ENCODE data around the gene YPEL3.

Gene YPEL3

GRCh38 chr16:30096105-30096861, at the start of gene YPEL3:
YPEL3 (minus strand) TSS chr16:30096213; CDS start chr16:30095482, 731 bp downstream.
- H3K27me3 ChIP-seq (replicated peaks; ENCODE audit: control insufficient read depth, insufficient read depth, low read length): no peaks in the 10 kb centered on the region
- TF ChIP-seq CTCF (IDR thresholded peaks at IDR 0.05; ENCODE audit: insufficient read depth, low read length, poor library complexity, severe bottlenecking): no peak
- peak; percentile 96 for DNase-seq (ENCODE audit: extremely low read depth, insufficient read length)
- H3K36me3 ChIP-seq (ENCODE audit: control insufficient read depth, insufficient read depth, low read length): peaks cover 1% of the 10 kb centered on the region; the same call in 1 of the 2 replicates
- H3K4me3 ChIP-seq (replicated peaks; ENCODE audit: low read depth, low read length): peak within 1 kb of the TSS; percentile 74

GRCh38 chr16:30145657-30146056, 49.6 kb upstream of the YPEL3 start:
- no peaks in the 10 kb centered on the region for H3K36me3 ChIP-seq (ENCODE audit: control insufficient read depth, insufficient read depth, low read length)
- H3K4me3 ChIP-seq (replicated peaks; ENCODE audit: low read depth, low read length): no peak overlapping the region
- no peak for DNase-seq (ENCODE audit: extremely low read depth, insufficient read length)
- TF ChIP-seq CTCF (IDR thresholded peaks at IDR 0.05; ENCODE audit: insufficient read depth, low read length, poor library complexity, severe bottlenecking): no peak
- no peaks in the 10 kb centered on the region for H3K27me3 ChIP-seq (replicated peaks; ENCODE audit: control insufficient read depth, insufficient read depth, low read length)

- no peak for TF ChIP-seq CTCF (IDR thresholded peaks at IDR 0.05; ENCODE audit: insufficient read depth, low read length, poor library complexity, severe bottlenecking)
- Histone ChIP-seq H3K36me3 (ENCODE audit: control insufficient read depth, insufficient read depth, low read length) (no peaks in the 10 kb centered on the region), H3K27me3 (replicated peaks; ENCODE audit: control insufficient read depth, insufficient read depth, low read length) (no peaks in the 10 kb centered on the region), H3K4me3 (replicated peaks; ENCODE audit: low read depth, low read length) (no peak overlapping the region)
- no peak for DNase-seq (ENCODE audit: extremely low read depth, insufficient read length)
These were observed 48.9 kb upstream of the YPEL3 start for GRCh38 chr16:30144917-30145316.

- no peak for DNase-seq (ENCODE audit: extremely low read depth, insufficient read length)
- H3K4me3 ChIP-seq (replicated peaks; ENCODE audit: low read depth, low read length): no peak overlapping the region
- H3K27me3 ChIP-seq (replicated peaks; ENCODE audit: control insufficient read depth, insufficient read depth, low read length): no peaks in the 10 kb centered on the region
- TF ChIP-seq CTCF (IDR thresholded peaks at IDR 0.05; ENCODE audit: insufficient read depth, low read length, poor library complexity, severe bottlenecking): no peak
- no peaks in the 10 kb centered on the region for H3K36me3 ChIP-seq (ENCODE audit: control insufficient read depth, insufficient read depth, low read length)
These were observed 48.0 kb upstream of the YPEL3 start for GRCh38 chr16:30144017-30144416.

- H3K36me3 ChIP-seq (ENCODE audit: control insufficient read depth, insufficient read depth, low read length): no peaks in the 10 kb centered on the region
- H3K4me3 ChIP-seq (replicated peaks; ENCODE audit: low read depth, low read length): no peak overlapping the region
- no peak for TF ChIP-seq CTCF (IDR thresholded peaks at IDR 0.05; ENCODE audit: insufficient read depth, low read length, poor library complexity, severe bottlenecking)
- no peaks in the 10 kb centered on the region for H3K27me3 ChIP-seq (replicated peaks; ENCODE audit: control insufficient read depth, insufficient read depth, low read length)
- DNase-seq (ENCODE audit: extremely low read depth, insufficient read length): no peak
These were observed 47.3 kb upstream of the YPEL3 start for GRCh38 chr16:30143347-30143702.
